ENCODE results near the gene TMEM54.

DNA sequence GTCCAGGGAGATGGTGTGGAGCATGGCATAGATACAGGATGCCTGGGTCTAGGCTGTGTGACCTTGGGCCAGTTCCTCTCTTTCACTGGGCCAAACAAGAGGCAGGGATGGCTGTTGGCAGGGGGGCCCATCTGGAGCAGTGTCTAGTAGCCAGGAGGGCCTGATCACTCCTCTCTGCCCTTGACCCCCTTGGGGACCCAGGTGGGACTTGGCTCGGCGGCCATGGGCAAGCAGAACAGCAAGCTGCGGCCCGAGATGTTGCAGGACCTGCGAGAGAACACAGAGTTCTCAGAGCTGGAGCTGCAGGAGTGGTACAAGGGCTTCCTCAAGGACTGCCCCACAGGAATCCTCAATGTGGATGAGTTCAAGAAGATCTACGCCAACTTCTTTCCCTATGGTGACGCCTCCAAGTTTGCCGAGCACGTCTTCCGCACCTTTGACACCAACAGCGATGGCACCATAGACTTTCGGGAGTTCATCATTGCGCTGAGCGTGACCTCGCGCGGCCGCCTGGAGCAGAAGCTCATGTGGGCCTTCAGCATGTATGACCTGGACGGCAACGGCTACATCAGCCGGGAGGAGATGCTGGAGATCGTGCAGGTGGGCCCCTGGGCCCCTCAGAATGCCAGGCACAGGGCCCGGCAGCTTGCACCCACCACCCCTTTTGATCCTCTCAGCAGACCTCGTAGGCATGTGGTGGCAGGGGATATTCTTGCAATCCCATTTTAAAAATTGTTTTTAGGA, 12.3 kb downstream of the TMEM54 start:
- TF ChIP-seq, protein P1, sequence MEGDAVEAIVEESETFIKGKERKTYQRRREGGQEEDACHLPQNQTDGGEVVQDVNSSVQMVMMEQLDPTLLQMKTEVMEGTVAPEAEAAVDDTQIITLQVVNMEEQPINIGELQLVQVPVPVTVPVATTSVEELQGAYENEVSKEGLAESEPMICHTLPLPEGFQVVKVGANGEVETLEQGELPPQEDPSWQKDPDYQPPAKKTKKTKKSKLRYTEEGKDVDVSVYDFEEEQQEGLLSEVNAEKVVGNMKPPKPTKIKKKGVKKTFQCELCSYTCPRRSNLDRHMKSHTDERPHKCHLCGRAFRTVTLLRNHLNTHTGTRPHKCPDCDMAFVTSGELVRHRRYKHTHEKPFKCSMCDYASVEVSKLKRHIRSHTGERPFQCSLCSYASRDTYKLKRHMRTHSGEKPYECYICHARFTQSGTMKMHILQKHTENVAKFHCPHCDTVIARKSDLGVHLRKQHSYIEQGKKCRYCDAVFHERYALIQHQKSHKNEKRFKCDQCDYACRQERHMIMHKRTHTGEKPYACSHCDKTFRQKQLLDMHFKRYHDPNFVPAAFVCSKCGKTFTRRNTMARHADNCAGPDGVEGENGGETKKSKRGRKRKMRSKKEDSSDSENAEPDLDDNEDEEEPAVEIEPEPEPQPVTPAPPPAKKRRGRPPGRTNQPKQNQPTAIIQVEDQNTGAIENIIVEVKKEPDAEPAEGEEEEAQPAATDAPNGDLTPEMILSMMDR (IDR thresholded peaks at IDR 0.05) = no peak
- TF ChIP-seq POLR2A (IDR thresholded peaks at IDR 0.05) = no peak

Measured in esophagus squamous epithelium (tissue), 4 donors.